ENCODE data around the gene CUX1.

DNA sequence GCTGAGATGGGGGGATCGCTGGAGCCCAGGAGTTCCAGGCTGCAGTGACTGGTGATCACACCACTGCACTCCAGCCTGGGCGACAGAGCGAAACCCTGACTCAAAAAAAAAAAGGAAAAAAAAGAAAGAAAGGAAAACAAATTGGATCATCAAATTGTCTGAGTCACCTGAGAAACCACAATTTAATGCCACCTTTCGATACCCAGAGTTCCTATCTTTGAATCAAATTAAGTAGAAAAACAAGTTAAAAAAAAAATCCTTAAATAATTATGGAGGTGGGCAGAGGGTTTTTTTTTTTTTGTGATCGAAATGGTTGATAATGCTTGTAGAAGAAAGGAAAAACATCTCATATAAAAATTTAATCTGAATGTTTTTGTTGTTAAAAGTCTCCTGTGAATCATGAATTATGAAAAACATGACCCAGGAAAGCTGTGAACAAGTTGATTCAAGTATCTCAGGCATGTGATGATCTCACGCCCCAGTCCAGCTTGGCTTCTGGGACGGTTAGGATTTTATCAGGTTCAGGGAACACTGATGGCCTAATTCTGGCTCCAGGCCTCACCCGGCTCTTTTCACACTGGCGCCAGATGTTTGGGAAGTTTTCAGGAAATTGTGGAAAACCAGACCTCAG is 25.3 kb upstream of the CUX1 start:
- TF ChIP-seq, protein P1, sequence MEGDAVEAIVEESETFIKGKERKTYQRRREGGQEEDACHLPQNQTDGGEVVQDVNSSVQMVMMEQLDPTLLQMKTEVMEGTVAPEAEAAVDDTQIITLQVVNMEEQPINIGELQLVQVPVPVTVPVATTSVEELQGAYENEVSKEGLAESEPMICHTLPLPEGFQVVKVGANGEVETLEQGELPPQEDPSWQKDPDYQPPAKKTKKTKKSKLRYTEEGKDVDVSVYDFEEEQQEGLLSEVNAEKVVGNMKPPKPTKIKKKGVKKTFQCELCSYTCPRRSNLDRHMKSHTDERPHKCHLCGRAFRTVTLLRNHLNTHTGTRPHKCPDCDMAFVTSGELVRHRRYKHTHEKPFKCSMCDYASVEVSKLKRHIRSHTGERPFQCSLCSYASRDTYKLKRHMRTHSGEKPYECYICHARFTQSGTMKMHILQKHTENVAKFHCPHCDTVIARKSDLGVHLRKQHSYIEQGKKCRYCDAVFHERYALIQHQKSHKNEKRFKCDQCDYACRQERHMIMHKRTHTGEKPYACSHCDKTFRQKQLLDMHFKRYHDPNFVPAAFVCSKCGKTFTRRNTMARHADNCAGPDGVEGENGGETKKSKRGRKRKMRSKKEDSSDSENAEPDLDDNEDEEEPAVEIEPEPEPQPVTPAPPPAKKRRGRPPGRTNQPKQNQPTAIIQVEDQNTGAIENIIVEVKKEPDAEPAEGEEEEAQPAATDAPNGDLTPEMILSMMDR (IDR thresholded peaks at IDR 0.05; ENCODE audit: insufficient read depth, low read depth, low read length): no peak
- TF ChIP-seq EZH2 (IDR thresholded peaks at IDR 0.05; ENCODE audit: insufficient read depth, low read length): no peak

Data from astrocyte (in vitro differentiated cells and primary cell).